ENCODE measurements around the gene DOC2A.

DNA sequence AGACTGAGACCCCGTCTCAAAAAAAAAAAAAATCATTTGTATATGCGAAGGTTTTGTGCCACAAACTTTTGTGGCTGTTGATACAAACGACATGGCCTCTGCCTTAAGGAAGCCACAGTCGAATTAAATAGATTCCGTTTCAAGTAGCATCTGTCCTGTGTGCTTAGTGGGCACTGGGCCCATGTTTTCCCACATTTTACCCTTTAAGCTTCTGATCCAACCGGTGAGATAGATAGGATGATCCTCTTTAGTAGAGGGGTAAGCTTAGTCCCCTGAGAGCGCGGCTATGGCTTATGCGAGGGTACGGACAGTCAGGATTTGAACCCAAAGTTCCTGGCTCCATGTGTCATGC lies 49.7 kb downstream of the DOC2A start:
- TF ChIP-seq, protein P1, sequence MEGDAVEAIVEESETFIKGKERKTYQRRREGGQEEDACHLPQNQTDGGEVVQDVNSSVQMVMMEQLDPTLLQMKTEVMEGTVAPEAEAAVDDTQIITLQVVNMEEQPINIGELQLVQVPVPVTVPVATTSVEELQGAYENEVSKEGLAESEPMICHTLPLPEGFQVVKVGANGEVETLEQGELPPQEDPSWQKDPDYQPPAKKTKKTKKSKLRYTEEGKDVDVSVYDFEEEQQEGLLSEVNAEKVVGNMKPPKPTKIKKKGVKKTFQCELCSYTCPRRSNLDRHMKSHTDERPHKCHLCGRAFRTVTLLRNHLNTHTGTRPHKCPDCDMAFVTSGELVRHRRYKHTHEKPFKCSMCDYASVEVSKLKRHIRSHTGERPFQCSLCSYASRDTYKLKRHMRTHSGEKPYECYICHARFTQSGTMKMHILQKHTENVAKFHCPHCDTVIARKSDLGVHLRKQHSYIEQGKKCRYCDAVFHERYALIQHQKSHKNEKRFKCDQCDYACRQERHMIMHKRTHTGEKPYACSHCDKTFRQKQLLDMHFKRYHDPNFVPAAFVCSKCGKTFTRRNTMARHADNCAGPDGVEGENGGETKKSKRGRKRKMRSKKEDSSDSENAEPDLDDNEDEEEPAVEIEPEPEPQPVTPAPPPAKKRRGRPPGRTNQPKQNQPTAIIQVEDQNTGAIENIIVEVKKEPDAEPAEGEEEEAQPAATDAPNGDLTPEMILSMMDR (IDR thresholded peaks at IDR 0.05): no peak
- TF ChIP-seq POLR2A (IDR thresholded peaks at IDR 0.05): no peak
